ENCODE data around the gene POU3F1. TPM values are rescaled to one million over a fixed set of nuclear protein-coding genes. Genes with fewer than 3 reads are reported as not detected.

The POU3F1 gene
- polyA plus RNA-seq (ENCODE audit: insufficient read length): 0.65 TPM

- no peak for DNase-seq
Observed at GRCh38 chr1:38046333-38046883, at the start of gene POU3F1. TSS of gene POU3F1 (minus strand) at chr1:38046793. CDS start at chr1:38046743, 50 bp downstream.

GRCh38 chr1:38095454-38095931 is 48.9 kb upstream of the POU3F1 start:
- DNase-seq: no peak

GRCh38 chr1:38094711-38095290 is 48.2 kb upstream of the POU3F1 start:
- no peak for DNase-seq

- no peak for DNase-seq
Observed at GRCh38 chr1:38093569-38094520, 47.3 kb upstream of the POU3F1 start.

- DNase-seq: no peak
Observed at GRCh38 chr1:38092256-38092655, 45.7 kb upstream of the POU3F1 start.

- no peak for DNase-seq
Observed at GRCh38 chr1:38090796-38091195, 44.2 kb upstream of the POU3F1 start.

- DNase-seq: no peak
Observed at GRCh38 chr1:38089712-38090360, 43.2 kb upstream of the POU3F1 start.

- no peak for DNase-seq
Observed at GRCh38 chr1:38088791-38089190, 42.2 kb upstream of the POU3F1 start.

GRCh38 chr1:38088366-38088765 is 41.8 kb upstream of the POU3F1 start:
- DNase-seq: no peak

- no peak for DNase-seq
Observed at GRCh38 chr1:38087676-38088075, 41.1 kb upstream of the POU3F1 start.

GRCh38 chr1:38085666-38086330 is 39.2 kb upstream of the POU3F1 start:
- DNase-seq: no peak

- DNase-seq: no peak
Observed at GRCh38 chr1:38084700-38085099, 38.1 kb upstream of the POU3F1 start.

- no peak for DNase-seq
Observed at GRCh38 chr1:38084113-38084512, 37.5 kb upstream of the POU3F1 start.

- no peak for DNase-seq
Observed at GRCh38 chr1:38083541-38083940, 36.9 kb upstream of the POU3F1 start.

- DNase-seq: peak; percentile 51
Observed at GRCh38 chr1:38082769-38083263, 36.2 kb upstream of the POU3F1 start.

GRCh38 chr1:38079019-38079418 is 32.4 kb upstream of the POU3F1 start:
- DNase-seq: no peak

- DNase-seq: no peak
Observed at GRCh38 chr1:38077523-38078147, 31.0 kb upstream of the POU3F1 start.

- DNase-seq: no peak
Observed at GRCh38 chr1:38076455-38076854, 29.9 kb upstream of the POU3F1 start.

GRCh38 chr1:38076038-38076437 is 29.4 kb upstream of the POU3F1 start:
- peak; percentile 67 for DNase-seq

GRCh38 chr1:38075191-38075590 is 28.6 kb upstream of the POU3F1 start:
- DNase-seq: no peak

- no peak for DNase-seq
Observed at GRCh38 chr1:38074302-38074677, 27.7 kb upstream of the POU3F1 start.
